AG04449 (cell line): ENCODE data around the gene LMNTD2.
A peak's percentile ranks its signal among the peaks of the same experiment; 100 is the strongest.

Experiments
- CTCF ChIA-PET: fragments of 350-600 bp; formaldehyde crosslinking; extraction: SDS; loops from one replicate; lab custom pipeline; 2021; ENCODE audit warnings: antibody characterized with exemption; lab: Yijun Ruan, JAX
- POLR2A ChIA-PET: fragments of 400-600, 350-600 bp; formaldehyde crosslinking; extraction: SDS; loops from one replicate; lab custom pipeline; 2020; ENCODE audit warnings: antibody characterized with exemption, inconsistent platforms; lab: Yijun Ruan, JAX
- DNase-seq: peaks from one replicate; pipeline ENCODE4 v3.0.0-alpha.2; 2010; ENCODE audit warnings: low read depth, low spot score
- H3K4me3 ChIP-seq: 2 replicates; pipeline ENCODE4 v1.5.1; 2011; ENCODE audit warnings: low read depth, mild to moderate bottlenecking, control low read depth, low read length
- CTCF ChIP-seq: IDR thresholded peaks from one replicate; pipeline ENCODE4 v1.5.1; 2011; ENCODE audit warnings: mild to moderate bottlenecking, moderate library complexity, low read length, control low read depth, inconsistent platforms; ENCODE audit not compliant: insufficient read depth; ENCODE audit errors: missing control alignments

Gene LMNTD2

GRCh38 chr11:560305-561147 lies at the start of gene LMNTD2, which contains the start of gene RASSF7:
TSS of gene LMNTD2 (minus strand) at chr11:560738. CDS start at chr11:560716, 22 bp downstream.
TSS of gene RASSF7 (plus strand) at chr11:560970. CDS start at chr11:561769, 799 bp downstream.
- peak within 1 kb of the TSS; percentile 66 for H3K4me3 ChIP-seq
- POLR2A ChIA-PET: no interaction called here
- TF ChIP-seq CTCF: no peak
- CTCF ChIA-PET: interaction anchor here (1.2 to 1.7 kb wide), 2 partner anchors 15 to 163 kb away, joined by 4 to 5 read pairs; partner anchors contain the start of gene PHRF1
- no peak for DNase-seq

GRCh38 chr11:609341-609811 lies 48.8 kb upstream of the LMNTD2 start:
- ChIA-PET CTCF (no interaction called here), POLR2A (no interaction called here)
- no peak for DNase-seq
- no peak overlapping the region for H3K4me3 ChIP-seq
- no peak for TF ChIP-seq CTCF

- TF ChIP-seq CTCF: no peak
- CTCF ChIA-PET: no interaction called here
- DNase-seq: no peak
- POLR2A ChIA-PET: no interaction called here
- H3K4me3 ChIP-seq: no peak overlapping the region
Measured at GRCh38 chr11:608791-609251, 48.3 kb upstream of the LMNTD2 start.

GRCh38 chr11:607971-608659 lies 47.6 kb upstream of the LMNTD2 start:
- no peak overlapping the region for H3K4me3 ChIP-seq
- CTCF ChIA-PET: no interaction called here
- no peak for DNase-seq
- POLR2A ChIA-PET: no interaction called here
- no peak for TF ChIP-seq CTCF

- ChIA-PET CTCF (no interaction called here), POLR2A (no interaction called here)
- TF ChIP-seq CTCF: no peak
- H3K4me3 ChIP-seq: no peak overlapping the region
- DNase-seq: no peak
Measured at GRCh38 chr11:607020-607780, 46.7 kb upstream of the LMNTD2 start.
